IgD-negative memory B cell (primary cell): ENCODE results near the gene FANCE. TPM values are rescaled to one million over a fixed set of nuclear protein-coding genes. Genes with fewer than 3 reads are reported as not detected.

Experiments used
- H3K27ac Mint-ChIP-seq, 3 donors: one replicate each; pipeline ENCODE4 v1.8.0; 2020 to 2022; ENCODE audit warnings: mild to moderate bottlenecking in 3 of 3, mixed read lengths in 3 of 3, moderate library complexity in 1 of 3
- H3K27me3 Mint-ChIP-seq: one replicate; pipeline ENCODE4 v1.8.0; 2021; ENCODE audit warnings: mixed read lengths
- H3K36me3 Mint-ChIP-seq: one replicate; pipeline ENCODE4 v1.8.0; 2020; ENCODE audit warnings: mild to moderate bottlenecking, mixed read lengths
- H3K4me1 Mint-ChIP-seq, 3 donors: one replicate each; pipeline ENCODE4 v1.8.0; 2020 to 2022; ENCODE audit warnings: mixed read lengths in 3 of 3, mild to moderate bottlenecking in 1 of 3
- H3K4me3 Mint-ChIP-seq, 4 donors: one replicate each; pipeline ENCODE4 v1.8.0; 2020 to 2022; ENCODE audit warnings: mild to moderate bottlenecking in 4 of 4, mixed read lengths in 4 of 4, moderate library complexity in 3 of 4
- H3K9me3 Mint-ChIP-seq, 3 donors: one replicate each; pipeline ENCODE4 v1.8.0; 2020 to 2021; ENCODE audit warnings: mixed read lengths in 3 of 3, mild to moderate bottlenecking in 1 of 3
- polyA plus RNA-seq: library from polyadenylated mRNA; unstranded; fragments of 300-500 nt; fragmentation: Illumina TruSeq; gene quantifications from one replicate; pipeline ENCODE4 v1.2.3, GENCODE V29; 2021

The FANCE gene
- polyA plus RNA-seq, 1 donor from 2014 or later = 5.8 TPM

DNA sequence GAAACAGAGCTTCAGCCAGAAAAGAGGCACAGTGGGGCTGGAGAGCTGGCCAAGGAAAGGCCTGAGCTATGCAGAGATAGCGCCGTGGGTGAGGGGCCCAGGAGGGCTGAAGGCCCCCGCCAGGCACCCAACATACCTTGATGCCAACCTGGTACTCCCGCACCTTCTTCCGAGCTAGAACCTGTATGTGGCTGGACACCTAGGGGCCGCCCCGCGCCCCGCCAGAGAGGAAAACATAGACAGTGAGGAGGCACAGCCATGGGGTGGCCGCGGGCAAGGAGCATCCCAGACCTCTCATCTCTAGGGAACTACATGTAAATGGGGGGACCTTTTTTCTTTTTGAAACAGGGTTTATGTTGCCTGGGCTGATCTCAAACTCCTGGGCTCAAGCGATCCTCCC is 28.0 kb downstream of the FANCE start:
- Mint-ChIP-seq H3K27me3 (peaks cover 2% of the 10 kb centered on the region), H3K4me3 (no peak overlapping the region), H3K36me3 (no peaks in the 10 kb centered on the region), H3K27ac (no peak overlapping the region), H3K4me1 (peaks cover 0 to 7% (median 0%) of the 10 kb centered on the region in 3 donors), H3K9me3 (no peaks in the 10 kb centered on the region)

GRCh38 chr6:35481226-35481625 is 29.1 kb downstream of the FANCE start:
- no peaks in the 10 kb centered on the region for H3K9me3 Mint-ChIP-seq

DNA sequence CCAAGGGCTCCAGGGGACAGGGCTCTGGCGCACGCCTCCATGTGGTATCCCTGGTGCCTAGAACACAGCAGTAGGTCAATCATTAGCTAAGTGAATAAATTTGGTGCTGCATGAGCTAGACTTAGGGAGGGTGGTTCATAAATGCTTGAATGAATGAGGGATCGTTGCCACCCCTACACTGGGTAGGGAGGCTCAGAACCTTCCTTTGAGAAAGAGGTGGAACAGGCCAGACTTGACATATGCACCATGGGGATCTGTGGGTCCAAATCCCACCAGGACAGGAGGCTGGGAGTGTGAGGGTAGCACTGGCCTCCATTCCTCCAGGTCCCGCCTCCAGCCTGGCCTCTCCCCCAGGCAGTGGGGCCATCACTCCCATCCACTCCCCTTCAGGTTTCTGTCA is 30.9 kb downstream of the FANCE start:
- H3K4me1 Mint-ChIP-seq = peaks cover 0 to 4% (median 0%) of the 10 kb centered on the region in 3 donors
- peaks cover 2% of the 10 kb centered on the region for H3K27me3 Mint-ChIP-seq
- no peaks in the 10 kb centered on the region for H3K9me3 Mint-ChIP-seq
- no peak overlapping the region for H3K27ac Mint-ChIP-seq
- no peaks in the 10 kb centered on the region for H3K36me3 Mint-ChIP-seq
- H3K4me3 Mint-ChIP-seq = peak overlapping the region in 1 of 4 donors; percentile 65

More at GRCh38 chr6:35481226-35481625, 29.1 kb downstream of the FANCE start:
- H3K4me1 Mint-ChIP-seq = peaks cover 0 to 7% (median 0%) of the 10 kb centered on the region in 3 donors
- H3K36me3 Mint-ChIP-seq = no peaks in the 10 kb centered on the region
- H3K27ac Mint-ChIP-seq = peak overlapping the region in 1 of 3 donors; percentile 19
- no peak overlapping the region for H3K4me3 Mint-ChIP-seq
- H3K27me3 Mint-ChIP-seq = peaks cover 2% of the 10 kb centered on the region

- Mint-ChIP-seq H3K4me3 (no peak overlapping the region), H3K9me3 (no peaks in the 10 kb centered on the region)
These were observed 31.4 kb downstream of the FANCE start for GRCh38 chr6:35483490-35483889.

GRCh38 chr6:35483893-35484645 is 31.9 kb downstream of the FANCE start:
- no peak overlapping the region for H3K27ac Mint-ChIP-seq
- H3K4me1 Mint-ChIP-seq = peaks cover 0 to 4% (median 0%) of the 10 kb centered on the region in 3 donors
- H3K36me3 Mint-ChIP-seq = no peaks in the 10 kb centered on the region
- H3K27me3 Mint-ChIP-seq = peaks cover 2% of the 10 kb centered on the region
- H3K9me3 Mint-ChIP-seq = no peaks in the 10 kb centered on the region
- peak overlapping the region in 1 of 4 donors; percentile 12 for H3K4me3 Mint-ChIP-seq

More at GRCh38 chr6:35483490-35483889, 31.4 kb downstream of the FANCE start:
- no peaks in the 10 kb centered on the region for H3K36me3 Mint-ChIP-seq
- peaks cover 2% of the 10 kb centered on the region for H3K27me3 Mint-ChIP-seq
- no peak overlapping the region for H3K27ac Mint-ChIP-seq
- H3K4me1 Mint-ChIP-seq = peaks cover 0 to 4% (median 0%) of the 10 kb centered on the region in 3 donors

GRCh38 chr6:35484921-35485392 is 32.8 kb downstream of the FANCE start:
- Mint-ChIP-seq H3K4me3 (no peak overlapping the region), H3K27me3 (peaks cover 2% of the 10 kb centered on the region), H3K36me3 (no peaks in the 10 kb centered on the region), H3K27ac (no peak overlapping the region), H3K9me3 (no peaks in the 10 kb centered on the region), H3K4me1 (peaks cover 0 to 3% (median 0%) of the 10 kb centered on the region in 3 donors)

DNA sequence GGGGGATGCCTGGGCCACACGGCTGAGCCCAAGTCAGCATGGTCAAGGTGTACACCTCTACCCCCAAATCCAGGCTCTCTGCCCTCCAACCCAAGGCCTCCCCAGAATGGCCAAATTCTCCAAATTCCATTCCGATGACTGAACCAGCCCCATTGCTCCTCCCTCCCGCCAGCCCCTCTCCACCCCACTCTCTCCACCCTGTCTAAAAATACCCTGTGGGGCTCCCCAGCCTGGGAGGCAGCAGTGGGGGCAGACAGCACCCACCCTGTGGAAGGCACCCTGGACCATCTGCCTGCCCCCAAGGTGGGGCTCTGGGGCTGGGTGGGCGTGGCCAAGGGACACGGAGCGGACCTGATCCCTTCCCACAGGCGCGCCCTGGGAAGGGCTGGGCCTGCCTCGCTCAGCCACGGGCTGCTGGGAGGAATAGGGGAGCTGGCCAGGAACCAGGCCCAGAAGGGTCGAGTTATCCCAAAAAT is 33.3 kb downstream of the FANCE start:
- Mint-ChIP-seq H3K4me1 (peaks cover 0 to 2% (median 0%) of the 10 kb centered on the region in 3 donors), H3K27me3 (peaks cover 2% of the 10 kb centered on the region), H3K36me3 (no peaks in the 10 kb centered on the region), H3K4me3 (no peak overlapping the region), H3K27ac (no peak overlapping the region), H3K9me3 (no peaks in the 10 kb centered on the region)

DNA sequence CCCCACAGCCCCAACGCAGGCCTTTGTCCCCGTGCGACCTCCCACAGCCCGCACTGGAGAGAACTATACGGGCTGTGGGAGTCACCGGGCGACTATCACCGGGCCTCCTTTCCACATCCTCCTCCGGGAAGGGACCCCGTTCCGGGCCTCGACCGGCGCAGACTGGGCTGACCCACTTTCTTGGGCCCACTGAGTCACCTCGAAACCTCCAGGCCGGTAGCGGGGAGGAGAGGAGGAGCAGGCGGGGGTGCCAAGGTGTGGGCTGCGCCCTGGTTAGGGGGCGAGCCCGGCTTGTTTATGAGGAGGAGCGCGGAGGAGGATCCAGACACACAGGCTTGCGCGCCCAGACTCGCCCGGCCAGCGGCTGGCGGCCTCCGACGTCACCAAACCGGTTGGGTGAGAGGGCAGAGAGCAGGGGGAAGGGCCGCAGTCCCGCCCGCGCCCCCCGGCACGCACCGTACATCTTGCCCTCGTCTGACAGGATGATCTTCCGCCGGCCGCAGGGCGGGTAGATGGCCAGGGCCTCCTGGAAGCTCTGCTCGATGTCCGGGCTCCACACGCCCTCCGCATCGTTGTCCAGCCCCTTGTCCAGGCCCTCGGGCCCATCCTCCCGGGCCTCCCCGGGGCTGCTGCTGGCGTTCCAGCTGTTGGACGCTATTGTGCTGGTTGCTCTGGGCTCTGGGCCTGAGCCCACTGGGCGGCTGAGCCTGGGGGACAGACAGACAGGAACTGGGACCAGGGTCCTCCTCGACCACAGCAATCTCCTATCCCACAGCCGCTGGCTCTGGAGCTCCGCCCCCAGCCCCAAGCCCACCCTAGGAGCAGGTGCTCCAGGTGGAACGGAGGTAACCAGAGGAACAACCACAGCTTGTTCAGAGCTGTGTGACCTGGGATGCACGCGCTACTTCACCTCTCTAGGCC is 34.1 kb downstream of the FANCE start:
- Mint-ChIP-seq H3K4me3 (no peak overlapping the region), H3K36me3 (no peaks in the 10 kb centered on the region), H3K27ac (no peak overlapping the region)

GRCh38 chr6:35487658-35488516 is 35.7 kb downstream of the FANCE start:
- H3K4me1 Mint-ChIP-seq = peaks cover 0 to 4% (median 0%) of the 10 kb centered on the region in 3 donors
- peak overlapping the region in 1 of 4 donors; percentile 89 for H3K4me3 Mint-ChIP-seq
- no peak overlapping the region for H3K27ac Mint-ChIP-seq
- peaks cover 3% of the 10 kb centered on the region for H3K27me3 Mint-ChIP-seq
- H3K9me3 Mint-ChIP-seq = no peaks in the 10 kb centered on the region
- H3K36me3 Mint-ChIP-seq = no peaks in the 10 kb centered on the region

More for the DNA sequence above, 34.1 kb downstream of the FANCE start:
- Mint-ChIP-seq H3K9me3 (no peaks in the 10 kb centered on the region), H3K27me3 (peaks cover 1% of the 10 kb centered on the region), H3K4me1 (peaks cover 0 to 4% (median 0%) of the 10 kb centered on the region in 3 donors)

GRCh38 chr6:35488517-35488862 is 36.4 kb downstream of the FANCE start:
- Mint-ChIP-seq H3K36me3 (no peaks in the 10 kb centered on the region), H3K9me3 (no peaks in the 10 kb centered on the region), H3K27me3 (peaks cover 3% of the 10 kb centered on the region), H3K27ac (no peak overlapping the region), H3K4me3 (no peak overlapping the region), H3K4me1 (peaks cover 4 to 5% (median 5%) of the 10 kb centered on the region in 3 donors)

DNA sequence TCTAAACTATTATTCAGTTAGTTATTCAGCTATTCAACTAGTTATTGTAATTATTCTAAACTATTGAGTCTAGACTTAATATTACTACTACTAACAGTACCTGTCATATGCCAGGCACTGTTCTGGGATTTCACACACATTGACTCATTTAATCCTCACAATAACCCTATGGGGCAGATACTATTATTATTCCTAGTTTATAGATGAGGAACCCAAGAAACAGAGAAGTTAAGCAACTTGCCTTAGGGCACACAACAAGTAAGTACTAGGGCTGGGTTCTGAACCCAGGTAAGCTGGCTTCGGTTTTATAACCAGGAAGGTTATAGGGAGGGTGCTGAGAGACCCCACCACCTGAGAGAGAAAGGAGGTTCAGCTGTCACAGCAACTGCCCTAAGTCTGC is 36.9 kb downstream of the FANCE start:
- Mint-ChIP-seq H3K4me3 (peak overlapping the region in 1 of 4 donors; percentile 32), H3K27ac (no peak overlapping the region), H3K27me3 (peaks cover 4% of the 10 kb centered on the region), H3K9me3 (no peaks in the 10 kb centered on the region), H3K36me3 (no peaks in the 10 kb centered on the region), H3K4me1 (peaks cover 5 to 10% (median 8%) of the 10 kb centered on the region in 3 donors)

DNA sequence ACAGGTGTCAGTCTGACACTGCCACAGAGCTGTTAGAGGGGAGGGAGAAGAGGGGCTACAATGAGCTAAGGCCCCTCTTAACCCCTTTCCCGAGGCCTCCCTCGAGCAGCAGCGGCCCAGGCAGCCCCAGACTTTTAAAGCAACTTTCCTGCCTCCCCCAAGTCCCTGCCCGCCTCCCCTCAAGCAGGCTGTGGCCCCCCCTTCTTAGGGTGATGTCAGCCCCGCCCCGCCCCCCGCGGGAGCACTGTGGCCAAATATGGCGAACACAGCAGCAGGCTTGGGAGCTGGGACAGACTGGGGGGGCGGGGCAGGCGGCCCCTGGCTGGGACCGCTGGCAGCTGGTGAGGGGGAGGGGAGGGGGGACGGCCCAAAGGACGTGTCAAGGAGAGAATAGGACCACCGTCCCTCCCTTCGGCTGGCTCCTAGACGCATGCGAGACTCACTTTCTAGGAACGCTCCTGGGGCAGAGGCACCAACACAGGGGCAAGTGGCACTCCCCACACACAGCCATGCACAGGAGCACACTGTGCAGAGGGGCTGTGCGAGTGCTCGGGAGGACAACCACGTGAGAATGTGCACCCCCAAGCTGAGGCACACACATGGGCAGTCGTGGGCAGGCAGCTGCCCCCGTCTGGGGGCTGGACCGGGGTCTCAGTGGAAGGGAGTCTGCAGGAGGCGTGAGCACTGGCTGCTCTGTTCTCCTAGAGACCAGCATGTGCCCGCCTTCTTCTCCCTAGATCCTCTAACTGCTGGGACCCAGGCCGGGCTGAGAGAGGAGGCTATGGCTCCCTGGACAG is 38.1 kb downstream of the FANCE start:
- H3K4me3 Mint-ChIP-seq = no peak overlapping the region
- no peaks in the 10 kb centered on the region for H3K9me3 Mint-ChIP-seq
- peaks cover 10% of the 10 kb centered on the region for H3K27me3 Mint-ChIP-seq
- no peaks in the 10 kb centered on the region for H3K36me3 Mint-ChIP-seq
- no peak overlapping the region for H3K27ac Mint-ChIP-seq
- H3K4me1 Mint-ChIP-seq = peaks cover 9 to 11% (median 10%) of the 10 kb centered on the region in 3 donors

DNA sequence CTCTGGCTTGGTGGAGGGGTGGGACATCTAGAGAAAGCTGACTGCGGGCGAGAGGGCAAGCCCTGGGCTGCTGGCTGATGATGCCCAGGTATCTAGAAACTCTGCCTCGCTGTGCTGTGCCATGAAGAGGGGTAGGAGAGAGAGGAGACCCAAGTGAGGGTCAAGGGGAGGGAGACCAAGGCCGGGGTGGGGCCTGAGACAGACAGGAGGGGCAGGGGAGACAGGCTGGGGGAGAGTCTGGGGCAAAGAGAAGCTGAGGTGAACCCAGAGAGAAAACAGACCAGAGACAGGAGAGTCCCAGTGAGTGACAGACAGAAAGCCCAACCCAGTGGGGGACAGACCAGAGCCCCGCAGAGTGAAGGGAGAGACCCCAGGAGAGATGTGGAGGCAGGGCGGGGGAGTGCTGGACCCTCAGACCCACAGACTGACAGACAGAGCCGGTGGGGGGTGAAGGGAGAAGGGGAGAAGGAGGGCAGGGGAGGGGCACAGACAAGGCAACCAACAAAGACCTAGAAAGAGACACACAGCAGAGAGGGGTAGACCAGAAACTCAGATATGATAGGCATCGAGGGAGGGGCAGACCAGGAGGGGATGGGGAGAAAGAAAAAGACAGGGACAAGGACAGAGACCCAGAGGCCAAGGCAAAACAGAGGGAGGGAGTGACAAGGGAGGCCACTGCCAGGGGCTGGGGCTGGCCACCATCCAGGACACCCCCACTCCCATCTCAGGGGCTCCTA is 38.9 kb downstream of the FANCE start:
- Mint-ChIP-seq H3K27ac (no peak overlapping the region), H3K9me3 (no peaks in the 10 kb centered on the region), H3K4me1 (peaks cover 9 to 11% (median 10%) of the 10 kb centered on the region in 3 donors), H3K4me3 (no peak overlapping the region), H3K27me3 (peaks cover 10% of the 10 kb centered on the region), H3K36me3 (no peaks in the 10 kb centered on the region)
